ENCODE data around the gene OSTN. TPM values are rescaled to one million over a fixed set of nuclear protein-coding genes. Genes with fewer than 3 reads are reported as not detected.

The OSTN gene
- polyA plus RNA-seq, 3 donors from 2014 or later, result not detected

Other genes starting within 250 kb of the OSTN start
- gene CCDC50, start 130.2 kb downstream of the OSTN start, polyA plus RNA-seq, result 10 to 100 TPM; 11.1 to 19.8 (median 15.9) TPM
- not detected for gene UTS2B, start 131.3 kb downstream of the OSTN start, polyA plus RNA-seq

Measured in immature natural killer cell (primary cell).